Measurements from ENCODE around the gene DOCK1.

The DOCK1 gene

DNA sequence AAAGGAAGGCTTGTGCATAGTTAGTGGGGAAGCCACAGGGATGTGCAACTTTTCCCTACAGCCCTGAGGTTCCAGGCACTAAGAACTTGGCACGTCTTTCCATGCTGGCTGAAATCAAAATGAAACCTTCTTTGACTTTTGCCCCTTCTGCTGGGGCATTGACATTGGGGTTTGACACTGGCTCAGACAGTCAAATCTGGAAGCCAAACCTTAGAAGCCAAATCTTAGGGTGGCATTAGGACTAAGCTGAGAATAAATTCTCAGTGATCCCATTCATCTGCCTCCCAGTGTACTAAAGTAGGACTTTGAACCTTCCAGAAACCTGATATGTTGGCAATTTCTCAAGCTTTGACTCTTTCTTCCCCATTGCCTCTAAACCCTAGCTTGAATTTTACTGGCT lies 322.4 kb downstream of the DOCK1 start:
- no peak overlapping the region for H3K4me3 ChIP-seq (ENCODE audit: low read depth, low read length)
- DNase-seq (ENCODE audit: low read depth), result no peak
- TF ChIP-seq, protein P1, sequence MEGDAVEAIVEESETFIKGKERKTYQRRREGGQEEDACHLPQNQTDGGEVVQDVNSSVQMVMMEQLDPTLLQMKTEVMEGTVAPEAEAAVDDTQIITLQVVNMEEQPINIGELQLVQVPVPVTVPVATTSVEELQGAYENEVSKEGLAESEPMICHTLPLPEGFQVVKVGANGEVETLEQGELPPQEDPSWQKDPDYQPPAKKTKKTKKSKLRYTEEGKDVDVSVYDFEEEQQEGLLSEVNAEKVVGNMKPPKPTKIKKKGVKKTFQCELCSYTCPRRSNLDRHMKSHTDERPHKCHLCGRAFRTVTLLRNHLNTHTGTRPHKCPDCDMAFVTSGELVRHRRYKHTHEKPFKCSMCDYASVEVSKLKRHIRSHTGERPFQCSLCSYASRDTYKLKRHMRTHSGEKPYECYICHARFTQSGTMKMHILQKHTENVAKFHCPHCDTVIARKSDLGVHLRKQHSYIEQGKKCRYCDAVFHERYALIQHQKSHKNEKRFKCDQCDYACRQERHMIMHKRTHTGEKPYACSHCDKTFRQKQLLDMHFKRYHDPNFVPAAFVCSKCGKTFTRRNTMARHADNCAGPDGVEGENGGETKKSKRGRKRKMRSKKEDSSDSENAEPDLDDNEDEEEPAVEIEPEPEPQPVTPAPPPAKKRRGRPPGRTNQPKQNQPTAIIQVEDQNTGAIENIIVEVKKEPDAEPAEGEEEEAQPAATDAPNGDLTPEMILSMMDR (IDR thresholded peaks at IDR 0.05; ENCODE audit: low read depth, low read length, missing control alignments), result no peak

DNA sequence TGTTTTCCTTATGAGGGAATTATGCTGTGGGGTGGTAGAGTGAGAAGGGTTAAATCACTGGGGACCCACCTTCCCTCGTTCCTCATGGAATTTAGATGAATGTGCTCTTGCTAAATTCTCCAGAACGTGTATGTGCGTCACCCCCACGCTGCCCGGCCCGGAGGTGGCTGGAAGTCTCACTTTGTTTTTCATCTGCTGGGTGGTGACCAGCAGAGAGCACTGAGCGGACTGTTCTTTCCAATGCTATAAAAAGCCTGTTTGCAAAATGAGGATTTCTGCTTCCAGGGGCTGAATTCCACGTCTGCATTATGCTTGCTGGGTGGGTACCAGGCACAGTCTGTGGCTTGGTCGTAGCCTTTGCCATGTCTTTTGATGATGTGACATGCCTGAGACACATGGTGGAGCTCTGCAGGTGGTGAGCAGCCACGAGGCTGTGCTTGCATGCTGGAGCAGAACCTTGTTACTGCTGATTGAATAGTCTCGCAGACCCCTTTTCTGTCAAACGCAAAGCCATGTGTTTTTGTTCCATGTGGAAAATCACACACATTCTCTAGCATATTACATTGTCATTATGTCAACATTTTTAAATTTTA lies 323.1 kb downstream of the DOCK1 start:
- no peak for DNase-seq (ENCODE audit: low read depth)
- H3K4me3 ChIP-seq (ENCODE audit: low read depth, low read length), result no peak overlapping the region
- TF ChIP-seq, protein P1 (IDR thresholded peaks at IDR 0.05; ENCODE audit: low read depth, low read length, missing control alignments), result no peak

DNA sequence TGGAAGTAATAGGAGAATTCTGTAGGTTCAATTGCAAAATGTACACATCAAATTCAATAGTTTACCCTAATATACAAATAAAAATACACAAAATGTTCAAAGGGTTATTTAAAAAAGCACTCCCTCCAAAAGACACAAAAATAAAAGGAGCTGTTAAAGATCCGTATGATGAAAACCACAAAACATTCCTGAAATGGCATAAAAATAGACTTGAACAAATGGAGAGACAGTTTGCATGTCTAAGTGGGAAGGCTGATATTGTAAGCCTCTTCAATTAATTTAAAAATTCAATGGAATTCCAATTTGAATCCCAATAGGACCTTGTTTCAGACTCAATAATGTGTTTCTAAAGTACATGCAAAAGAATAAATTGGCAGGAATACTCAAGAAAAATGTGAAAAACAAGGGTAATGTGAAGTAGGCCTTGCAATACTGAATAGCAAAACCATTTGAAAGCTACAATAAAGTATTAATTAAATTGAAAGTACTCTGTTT lies 329.1 kb downstream of the DOCK1 start:
- TF ChIP-seq, protein P1 (IDR thresholded peaks at IDR 0.05; ENCODE audit: low read depth, low read length, missing control alignments), result no peak
- H3K4me3 ChIP-seq (ENCODE audit: low read depth, low read length), result no peak overlapping the region
- no peak for DNase-seq (ENCODE audit: low read depth)

DNA sequence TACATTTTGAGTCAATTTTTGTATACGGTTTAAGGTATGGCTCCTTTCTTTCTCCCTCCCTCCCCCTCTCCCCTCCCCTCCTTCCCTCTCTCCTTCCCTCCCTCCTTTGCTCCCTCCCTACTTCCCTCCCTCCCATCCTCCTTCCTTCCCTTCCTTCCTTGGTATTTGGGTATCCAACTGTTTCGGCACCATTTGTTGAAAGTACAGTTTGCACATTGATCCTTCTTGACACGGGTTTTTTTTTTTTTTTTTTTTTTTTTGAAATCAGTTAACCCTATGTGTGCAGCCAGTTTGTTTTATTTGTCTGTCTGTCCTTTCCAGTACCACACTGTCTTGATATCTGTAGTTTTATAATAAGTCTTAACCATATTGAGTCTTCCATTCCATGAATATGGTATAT lies 331.0 kb downstream of the DOCK1 start:
- TF ChIP-seq, protein P1 (IDR thresholded peaks at IDR 0.05; ENCODE audit: low read depth, low read length, missing control alignments), result no peak
- DNase-seq (ENCODE audit: low read depth), result no peak
- no peak overlapping the region for H3K4me3 ChIP-seq (ENCODE audit: low read depth, low read length)

DNA sequence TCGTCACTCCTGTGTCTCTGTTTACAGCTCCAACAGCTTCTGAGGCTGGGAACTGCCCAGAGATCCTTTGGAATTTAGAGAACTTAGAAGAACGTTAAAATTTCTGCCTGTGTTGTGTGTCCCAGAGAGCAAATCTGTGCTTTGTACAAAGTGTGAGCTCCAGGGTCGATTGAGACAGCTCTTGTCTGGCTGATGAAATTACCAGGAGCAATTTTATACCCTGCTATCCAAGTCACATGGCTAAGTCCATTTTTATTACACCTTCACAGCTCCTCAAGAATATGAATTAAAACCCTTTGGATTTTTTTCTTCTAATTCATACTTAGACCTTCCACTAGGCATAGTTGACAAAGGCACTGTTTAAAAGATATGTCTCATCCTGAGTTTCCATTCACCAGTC lies 337.7 kb downstream of the DOCK1 start:
- TF ChIP-seq, protein P1 (IDR thresholded peaks at IDR 0.05; ENCODE audit: low read depth, low read length, missing control alignments), result no peak
- no peak for DNase-seq (ENCODE audit: low read depth)
- H3K4me3 ChIP-seq (ENCODE audit: low read depth, low read length), result no peak overlapping the region

DNA sequence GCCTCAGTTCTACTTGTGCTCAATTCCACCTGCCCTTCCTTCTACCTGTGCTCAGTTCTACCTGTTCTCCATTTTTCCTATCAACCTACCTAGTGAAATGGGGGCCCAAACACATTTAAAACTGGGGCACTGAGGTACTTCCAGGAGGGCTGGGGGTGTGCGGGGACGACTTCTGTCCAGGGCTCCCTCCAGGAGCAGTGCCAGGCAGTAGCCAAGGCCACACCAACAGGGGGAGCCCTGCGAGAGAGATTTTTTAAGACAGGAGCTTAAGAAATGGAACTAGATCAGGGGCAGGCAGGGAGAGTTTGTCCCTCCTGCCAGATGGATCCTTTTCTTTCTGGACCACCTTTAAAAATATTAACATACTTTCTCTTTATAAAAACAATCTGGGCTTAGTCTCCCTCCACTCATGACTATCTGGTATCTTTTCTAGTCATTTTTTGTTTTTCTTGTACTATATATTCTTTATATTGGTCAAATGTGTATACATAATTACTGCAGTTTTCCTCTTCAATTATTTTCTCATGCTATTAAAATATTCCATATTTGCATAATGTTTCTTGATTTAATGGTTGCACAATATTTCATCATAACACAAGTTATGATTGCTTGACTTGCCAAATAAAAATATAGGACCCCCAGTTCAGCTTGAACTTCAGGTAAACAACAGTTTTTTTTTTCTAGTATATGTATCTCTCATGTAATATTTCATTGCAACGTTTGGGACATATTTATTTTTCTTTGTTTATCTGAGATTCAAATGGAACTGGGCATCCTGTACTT lies 338.5 kb downstream of the DOCK1 start:
- TF ChIP-seq, protein P1 (IDR thresholded peaks at IDR 0.05; ENCODE audit: low read depth, low read length, missing control alignments), result no peak
- no peak overlapping the region for H3K4me3 ChIP-seq (ENCODE audit: low read depth, low read length)
- no peak for DNase-seq (ENCODE audit: low read depth)
